Esophagus muscularis mucosa (tissue), 4 donors: ENCODE measurements around the gene SCRN2. TPM values are rescaled to one million over a fixed set of nuclear protein-coding genes. Genes with fewer than 3 reads are reported as not detected.

ENCODE experiments used
- DNase-seq: peaks from one replicate; pipeline ENCODE4 v3.0.0-alpha.2; 2017; ENCODE audit errors: extremely low spot score
- H3K27ac ChIP-seq, 4 donors: fragments of 200-600 bp; sonication (generic); replicated peaks in 1 of 4; 1 replicate in 3 of 4; 2 replicates in 1 of 4; pipeline ENCODE4 v1.5.1; 2016 to 2019; ENCODE audit warnings: mild to moderate bottlenecking in 1 of 4
- H3K27me3 ChIP-seq, 4 donors: fragments of 200-600 bp; sonication (generic); one replicate each; pipeline versions ENCODE4 v1.5.1 to v1.6.0; 2016 to 2019
- H3K36me3 ChIP-seq, 4 donors: fragments of 200-600 bp; sonication (generic); one replicate each; pipeline ENCODE4 v1.5.1; 2016 to 2019
- H3K4me1 ChIP-seq, 4 donors: fragments of 200-600 bp; sonication (generic); one replicate each; pipeline ENCODE4 v1.5.1; 2016 to 2019
- H3K4me3 ChIP-seq, 4 donors: fragments of 200-600 bp; sonication (generic); 1 replicate in 2 of 4; 2 replicates in 2 of 4; pipeline ENCODE4 v1.5.1; 2016 to 2019; ENCODE audit warnings: mild to moderate bottlenecking in 4 of 4, moderate library complexity in 1 of 4
- H3K9me3 ChIP-seq, 4 donors: fragments of 200-600 bp; sonication (generic); 1 replicate in 3 of 4; 2 replicates in 1 of 4; pipeline ENCODE4 v1.5.1; 2016 to 2019
- CTCF ChIP-seq, 3 experiments: fragments of 200-600 bp in 2 of 3; fragments of 450-650 bp in 1 of 3; sonication (generic) in 2 of 3; IDR thresholded peaks; one replicate each; pipeline ENCODE4 v1.5.1; 2017 to 2019; ENCODE audit warnings: antibody characterized with exemption in 3 of 3, mild to moderate bottlenecking in 2 of 3, moderate library complexity in 1 of 3
- EP300 ChIP-seq: sonication (generic); formaldehyde crosslinking; IDR thresholded peaks from one replicate; pipeline ENCODE4 v1.6.1; 2017; ENCODE audit warnings: antibody characterized with exemption
- POLR2A ChIP-seq: fragments of 450-650 bp; IDR thresholded peaks from one replicate; pipeline ENCODE4 v1.6.1; 2017; ENCODE audit warnings: antibody characterized with exemption, moderate library complexity, mild to moderate bottlenecking, low read depth
- POLR2AphosphoS5 ChIP-seq, 2 donors: sonication (generic); formaldehyde crosslinking; IDR thresholded peaks; one replicate each; pipeline ENCODE4 v1.6.1; 2017; ENCODE audit warnings: antibody characterized with exemption in 2 of 2
- WGBS: methylation state at CpG from one replicate; pipeline ENCODE4 v1.1.5; 2018; 5-methylcytosine and 5-hydroxymethylcytosine counted together
- intact Hi-C: fragments of 100-400 bp; cut with DNase I; formaldehyde crosslinking; loops from one replicate; pipeline ENCODE4 v1.15.1; 2023
- total RNA-seq, 4 donors: library from RNA; depleted of rRNA; stranded (reverse); fragments of >200 nt; gene quantifications; one replicate each; pipeline versions ENCODE4 v1.1.0 to v1.2.1, GENCODE V29; 2016

SCRN2 gene
- total RNA-seq, 4 donors from 2014 or later: 9.6 to 34.0 (median 23.1) TPM

- WGBS: 81% methylated on average over 7 of the region's 8 CpGs
- DNase-seq: no peak
- Histone ChIP-seq H3K36me3 (no peaks in the 10 kb centered on the region), H3K27ac (no peak overlapping the region), H3K4me1 (peaks cover 2 to 13% (median 12%) of the 10 kb centered on the region in 4 donors), H3K4me3 (no peak overlapping the region), H3K27me3 (peaks cover 0 to 68% (median 6%) of the 10 kb centered on the region in 4 donors), H3K9me3 (no peaks in the 10 kb centered on the region)
- no peak for TF ChIP-seq POLR2AphosphoS5 (IDR thresholded peaks at IDR 0.05)
- no peak for TF ChIP-seq CTCF (IDR thresholded peaks at IDR 0.05)
- TF ChIP-seq EP300: no peak
- no peak for TF ChIP-seq POLR2A
- intact Hi-C loops: no loop called here
Measured at GRCh38 chr17:47879776-47880454, 38.8 kb upstream of the SCRN2 start.

GRCh38 chr17:47879028-47879585 is 38.0 kb upstream of the SCRN2 start:
- Histone ChIP-seq H3K4me1 (peaks cover 0 to 13% (median 8%) of the 10 kb centered on the region in 4 donors), H3K36me3 (no peaks in the 10 kb centered on the region), H3K27ac (no peak overlapping the region), H3K9me3 (no peaks in the 10 kb centered on the region), H3K27me3 (peaks cover 0 to 68% (median 8%) of the 10 kb centered on the region in 4 donors), H3K4me3 (no peak overlapping the region)
- TF ChIP-seq EP300: no peak
- TF ChIP-seq POLR2AphosphoS5 (IDR thresholded peaks at IDR 0.05): no peak
- no peak for TF ChIP-seq POLR2A
- TF ChIP-seq CTCF (IDR thresholded peaks at IDR 0.05): no peak
- WGBS: 32% methylated on average over 2 of the region's 2 CpGs
- DNase-seq: no peak
- intact Hi-C loops: no loop called here

GRCh38 chr17:47878203-47879027 is 37.3 kb upstream of the SCRN2 start:
- Histone ChIP-seq H3K27ac (no peak overlapping the region), H3K4me3 (no peak overlapping the region), H3K9me3 (no peaks in the 10 kb centered on the region), H3K36me3 (no peaks in the 10 kb centered on the region), H3K27me3 (peaks cover 0 to 67% (median 9%) of the 10 kb centered on the region in 4 donors), H3K4me1 (peaks cover 0 to 11% (median 7%) of the 10 kb centered on the region in 4 donors)
- 46% methylated on average over 10 of the region's 10 CpGs for WGBS
- DNase-seq: no peak
- TF ChIP-seq EP300: no peak
- TF ChIP-seq POLR2AphosphoS5 (IDR thresholded peaks at IDR 0.05): no peak
- no peak for TF ChIP-seq POLR2A
- TF ChIP-seq CTCF (IDR thresholded peaks at IDR 0.05): no peak
- intact Hi-C loops: no loop called here

GRCh38 chr17:47877368-47878034 is 36.4 kb upstream of the SCRN2 start:
- intact Hi-C loops: no loop called here
- no peak for DNase-seq
- no peaks in the 10 kb centered on the region for H3K36me3 ChIP-seq
- no peaks in the 10 kb centered on the region for H3K9me3 ChIP-seq
- peaks cover 2 to 10% (median 5%) of the 10 kb centered on the region in 4 donors for H3K4me1 ChIP-seq
- TF ChIP-seq CTCF (IDR thresholded peaks at IDR 0.05) (no peak), EP300 (no peak), POLR2A (no peak), POLR2AphosphoS5 (IDR thresholded peaks at IDR 0.05) (no peak)
- H3K27ac ChIP-seq: no peak overlapping the region
- WGBS: 30% methylated on average over 7 of the region's 9 CpGs
- H3K4me3 ChIP-seq: no peak overlapping the region
- peaks cover 0 to 69% (median 16%) of the 10 kb centered on the region in 4 donors for H3K27me3 ChIP-seq
